GM23338 (cell line): ENCODE data around the gene MAGOH.

Experiments used
- CREB1 ChIP-seq: fragments of 250-450 bp; sonication (Bioruptor Pico); IDR thresholded peaks from 2 replicates; pipeline ENCODE4 v1.5.0; 2020; ENCODE audit warnings: low read depth, mild to moderate bottlenecking, moderate library complexity
- EZH2 ChIP-seq: fragments of 200-600 bp; sonication (generic); IDR thresholded peaks from one replicate; pipeline ENCODE4 v1.8.0; 2017; ENCODE audit warnings: antibody characterized with exemption, mild to moderate bottlenecking, low read depth; ENCODE audit not compliant: unreplicated experiment
- EZH2phosphoT487 ChIP-seq: fragments of 200-600 bp; sonication (generic); IDR thresholded peaks from one replicate; pipeline ENCODE4 v1.8.1; 2018; ENCODE audit warnings: antibody characterized with exemption; ENCODE audit not compliant: unreplicated experiment
- JUNB ChIP-seq: IDR thresholded peaks from one replicate; pipeline ENCODE4 v1.6.1; 2016; ENCODE audit warnings: antibody characterized with exemption; ENCODE audit not compliant: unreplicated experiment
- NANOG ChIP-seq: IDR thresholded peaks from 2 replicates; pipeline ENCODE4 v1.6.1; 2016; ENCODE audit warnings: antibody characterized with exemption, borderline replicate concordance
- POLR2AphosphoS5 ChIP-seq: IDR thresholded peaks from 2 replicates; pipeline ENCODE4 v1.6.1; 2016; ENCODE audit warnings: antibody characterized with exemption, low read depth
- STAT1 ChIP-seq: IDR thresholded peaks from one replicate; pipeline ENCODE4 v1.6.1; 2016; ENCODE audit warnings: antibody characterized with exemption; ENCODE audit not compliant: unreplicated experiment
- ZNF114 ChIP-seq: fragments of 250-450 bp; sonication (Bioruptor Pico); IDR thresholded peaks from 2 replicates; pipeline ENCODE4 v1.5.0; 2020; ENCODE audit warnings: mild to moderate bottlenecking, moderate library complexity
- ZNF331 ChIP-seq: fragments of 250-450 bp; sonication (Bioruptor Pico); IDR thresholded peaks from 2 replicates; pipeline ENCODE4 v1.5.0; 2020; ENCODE audit warnings: low read depth, mild to moderate bottlenecking, moderate library complexity
- TF ChIP-seq, protein P1 (sequence below), 2 experiments: fragments of 200-600 bp in 1 of 2; sonication (generic) in 1 of 2; conservative IDR thresholded peaks; 2 replicates each; pipeline versions ENCODE4 v1.5.1 to v1.6.1; 2016 to 2017; ENCODE audit warnings: antibody characterized with exemption in 2 of 2, low read depth in 2 of 2, mild to moderate bottlenecking in 2 of 2, moderate library complexity in 1 of 2
- TF ChIP-seq, protein P2 (sequence below): IDR thresholded peaks from one replicate; pipeline ENCODE4 v1.6.1; 2018; ENCODE audit warnings: antibody characterized with exemption; ENCODE audit not compliant: unreplicated experiment
- TF ChIP-seq, protein P3 (sequence below): fragments of 250-450 bp; sonication (Bioruptor Pico); IDR thresholded peaks from 2 replicates; pipeline ENCODE4 v1.5.0; 2020; ENCODE audit warnings: mild to moderate bottlenecking, moderate library complexity

DNA sequence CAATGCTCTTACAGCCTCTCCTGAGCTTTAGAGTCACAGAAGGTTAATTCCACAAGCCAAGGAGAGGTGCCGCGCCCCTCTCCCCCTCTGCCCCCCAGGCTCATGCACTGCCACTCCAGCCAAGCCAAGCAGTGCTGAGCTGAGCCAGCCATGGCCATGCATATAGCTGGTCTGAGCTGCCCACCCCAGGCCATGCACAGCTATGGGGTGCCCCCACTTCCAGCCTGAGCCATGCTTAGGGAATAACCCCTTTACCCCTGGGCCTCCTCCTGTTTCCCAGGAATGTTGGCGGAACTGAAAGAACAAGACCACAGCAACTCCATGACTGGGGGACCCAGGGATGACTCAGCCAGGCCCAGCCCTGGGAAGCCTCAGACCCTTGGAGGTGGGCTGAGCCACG lies 34.0 kb upstream of the MAGOH start:
- TF ChIP-seq EZH2 (no peak), CREB1 (CRISPR knock-in tag) (no peak), NANOG (no peak), POLR2AphosphoS5 (no peak), JUNB (no peak), EZH2phosphoT487 (no peak), ZNF114 (CRISPR knock-in tag) (no peak), ZNF331 (CRISPR knock-in tag) (no peak), STAT1 (no peak)
- TF ChIP-seq, protein P1, sequence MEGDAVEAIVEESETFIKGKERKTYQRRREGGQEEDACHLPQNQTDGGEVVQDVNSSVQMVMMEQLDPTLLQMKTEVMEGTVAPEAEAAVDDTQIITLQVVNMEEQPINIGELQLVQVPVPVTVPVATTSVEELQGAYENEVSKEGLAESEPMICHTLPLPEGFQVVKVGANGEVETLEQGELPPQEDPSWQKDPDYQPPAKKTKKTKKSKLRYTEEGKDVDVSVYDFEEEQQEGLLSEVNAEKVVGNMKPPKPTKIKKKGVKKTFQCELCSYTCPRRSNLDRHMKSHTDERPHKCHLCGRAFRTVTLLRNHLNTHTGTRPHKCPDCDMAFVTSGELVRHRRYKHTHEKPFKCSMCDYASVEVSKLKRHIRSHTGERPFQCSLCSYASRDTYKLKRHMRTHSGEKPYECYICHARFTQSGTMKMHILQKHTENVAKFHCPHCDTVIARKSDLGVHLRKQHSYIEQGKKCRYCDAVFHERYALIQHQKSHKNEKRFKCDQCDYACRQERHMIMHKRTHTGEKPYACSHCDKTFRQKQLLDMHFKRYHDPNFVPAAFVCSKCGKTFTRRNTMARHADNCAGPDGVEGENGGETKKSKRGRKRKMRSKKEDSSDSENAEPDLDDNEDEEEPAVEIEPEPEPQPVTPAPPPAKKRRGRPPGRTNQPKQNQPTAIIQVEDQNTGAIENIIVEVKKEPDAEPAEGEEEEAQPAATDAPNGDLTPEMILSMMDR (conservative IDR thresholded peaks at IDR 0.05; ENCODE audit: low read depth in 2 of 2): no peak
- TF ChIP-seq, protein P2, sequence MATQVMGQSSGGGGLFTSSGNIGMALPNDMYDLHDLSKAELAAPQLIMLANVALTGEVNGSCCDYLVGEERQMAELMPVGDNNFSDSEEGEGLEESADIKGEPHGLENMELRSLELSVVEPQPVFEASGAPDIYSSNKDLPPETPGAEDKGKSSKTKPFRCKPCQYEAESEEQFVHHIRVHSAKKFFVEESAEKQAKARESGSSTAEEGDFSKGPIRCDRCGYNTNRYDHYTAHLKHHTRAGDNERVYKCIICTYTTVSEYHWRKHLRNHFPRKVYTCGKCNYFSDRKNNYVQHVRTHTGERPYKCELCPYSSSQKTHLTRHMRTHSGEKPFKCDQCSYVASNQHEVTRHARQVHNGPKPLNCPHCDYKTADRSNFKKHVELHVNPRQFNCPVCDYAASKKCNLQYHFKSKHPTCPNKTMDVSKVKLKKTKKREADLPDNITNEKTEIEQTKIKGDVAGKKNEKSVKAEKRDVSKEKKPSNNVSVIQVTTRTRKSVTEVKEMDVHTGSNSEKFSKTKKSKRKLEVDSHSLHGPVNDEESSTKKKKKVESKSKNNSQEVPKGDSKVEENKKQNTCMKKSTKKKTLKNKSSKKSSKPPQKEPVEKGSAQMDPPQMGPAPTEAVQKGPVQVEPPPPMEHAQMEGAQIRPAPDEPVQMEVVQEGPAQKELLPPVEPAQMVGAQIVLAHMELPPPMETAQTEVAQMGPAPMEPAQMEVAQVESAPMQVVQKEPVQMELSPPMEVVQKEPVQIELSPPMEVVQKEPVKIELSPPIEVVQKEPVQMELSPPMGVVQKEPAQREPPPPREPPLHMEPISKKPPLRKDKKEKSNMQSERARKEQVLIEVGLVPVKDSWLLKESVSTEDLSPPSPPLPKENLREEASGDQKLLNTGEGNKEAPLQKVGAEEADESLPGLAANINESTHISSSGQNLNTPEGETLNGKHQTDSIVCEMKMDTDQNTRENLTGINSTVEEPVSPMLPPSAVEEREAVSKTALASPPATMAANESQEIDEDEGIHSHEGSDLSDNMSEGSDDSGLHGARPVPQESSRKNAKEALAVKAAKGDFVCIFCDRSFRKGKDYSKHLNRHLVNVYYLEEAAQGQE: no peak
- TF ChIP-seq, protein P3, sequence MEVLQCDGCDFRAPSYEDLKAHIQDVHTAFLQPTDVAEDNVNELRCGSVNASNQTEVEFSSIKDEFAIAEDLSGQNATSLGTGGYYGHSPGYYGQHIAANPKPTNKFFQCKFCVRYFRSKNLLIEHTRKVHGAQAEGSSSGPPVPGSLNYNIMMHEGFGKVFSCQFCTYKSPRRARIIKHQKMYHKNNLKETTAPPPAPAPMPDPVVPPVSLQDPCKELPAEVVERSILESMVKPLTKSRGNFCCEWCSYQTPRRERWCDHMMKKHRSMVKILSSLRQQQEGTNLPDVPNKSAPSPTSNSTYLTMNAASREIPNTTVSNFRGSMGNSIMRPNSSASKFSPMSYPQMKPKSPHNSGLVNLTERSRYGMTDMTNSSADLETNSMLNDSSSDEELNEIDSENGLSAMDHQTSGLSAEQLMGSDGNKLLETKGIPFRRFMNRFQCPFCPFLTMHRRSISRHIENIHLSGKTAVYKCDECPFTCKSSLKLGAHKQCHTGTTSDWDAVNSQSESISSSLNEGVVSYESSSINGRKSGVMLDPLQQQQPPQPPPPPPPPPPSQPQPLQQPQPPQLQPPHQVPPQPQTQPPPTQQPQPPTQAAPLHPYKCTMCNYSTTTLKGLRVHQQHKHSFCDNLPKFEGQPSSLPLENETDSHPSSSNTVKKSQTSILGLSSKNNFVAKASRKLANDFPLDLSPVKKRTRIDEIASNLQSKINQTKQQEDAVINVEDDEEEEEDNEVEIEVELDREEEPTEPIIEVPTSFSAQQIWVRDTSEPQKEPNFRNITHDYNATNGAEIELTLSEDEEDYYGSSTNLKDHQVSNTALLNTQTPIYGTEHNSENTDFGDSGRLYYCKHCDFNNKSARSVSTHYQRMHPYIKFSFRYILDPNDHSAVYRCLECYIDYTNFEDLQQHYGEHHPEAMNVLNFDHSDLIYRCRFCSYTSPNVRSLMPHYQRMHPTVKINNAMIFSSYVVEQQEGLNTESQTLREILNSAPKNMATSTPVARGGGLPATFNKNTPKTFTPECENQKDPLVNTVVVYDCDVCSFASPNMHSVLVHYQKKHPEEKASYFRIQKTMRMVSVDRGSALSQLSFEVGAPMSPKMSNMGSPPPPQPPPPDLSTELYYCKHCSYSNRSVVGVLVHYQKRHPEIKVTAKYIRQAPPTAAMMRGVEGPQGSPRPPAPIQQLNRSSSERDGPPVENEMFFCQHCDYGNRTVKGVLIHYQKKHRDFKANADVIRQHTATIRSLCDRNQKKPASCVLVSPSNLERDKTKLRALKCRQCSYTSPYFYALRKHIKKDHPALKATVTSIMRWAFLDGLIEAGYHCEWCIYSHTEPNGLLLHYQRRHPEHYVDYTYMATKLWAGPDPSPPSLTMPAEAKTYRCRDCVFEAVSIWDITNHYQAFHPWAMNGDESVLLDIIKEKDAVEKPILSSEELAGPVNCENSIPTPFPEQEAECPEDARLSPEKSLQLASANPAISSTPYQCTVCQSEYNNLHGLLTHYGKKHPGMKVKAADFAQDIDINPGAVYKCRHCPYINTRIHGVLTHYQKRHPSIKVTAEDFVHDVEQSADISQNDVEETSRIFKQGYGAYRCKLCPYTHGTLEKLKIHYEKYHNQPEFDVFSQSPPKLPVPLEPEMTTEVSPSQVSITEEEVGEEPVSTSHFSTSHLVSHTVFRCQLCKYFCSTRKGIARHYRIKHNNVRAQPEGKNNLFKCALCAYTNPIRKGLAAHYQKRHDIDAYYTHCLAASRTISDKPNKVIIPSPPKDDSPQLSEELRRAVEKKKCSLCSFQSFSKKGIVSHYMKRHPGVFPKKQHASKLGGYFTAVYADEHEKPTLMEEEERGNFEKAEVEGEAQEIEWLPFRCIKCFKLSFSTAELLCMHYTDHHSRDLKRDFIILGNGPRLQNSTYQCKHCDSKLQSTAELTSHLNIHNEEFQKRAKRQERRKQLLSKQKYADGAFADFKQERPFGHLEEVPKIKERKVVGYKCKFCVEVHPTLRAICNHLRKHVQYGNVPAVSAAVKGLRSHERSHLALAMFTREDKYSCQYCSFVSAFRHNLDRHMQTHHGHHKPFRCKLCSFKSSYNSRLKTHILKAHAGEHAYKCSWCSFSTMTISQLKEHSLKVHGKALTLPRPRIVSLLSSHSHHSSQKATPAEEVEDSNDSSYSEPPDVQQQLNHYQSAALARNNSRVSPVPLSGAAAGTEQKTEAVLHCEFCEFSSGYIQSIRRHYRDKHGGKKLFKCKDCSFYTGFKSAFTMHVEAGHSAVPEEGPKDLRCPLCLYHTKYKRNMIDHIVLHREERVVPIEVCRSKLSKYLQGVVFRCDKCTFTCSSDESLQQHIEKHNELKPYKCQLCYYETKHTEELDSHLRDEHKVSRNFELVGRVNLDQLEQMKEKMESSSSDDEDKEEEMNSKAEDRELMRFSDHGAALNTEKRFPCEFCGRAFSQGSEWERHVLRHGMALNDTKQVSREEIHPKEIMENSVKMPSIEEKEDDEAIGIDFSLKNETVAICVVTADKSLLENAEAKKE (CRISPR knock-in tag): no peak
